GM21529 (cell line): ENCODE data around the gene MYH15.

Experiments
- ATAC-seq: cut with Tn5 transposase; IDR thresholded peaks from one replicate; pipeline ENCODE4 v1.9.1; 2021; ENCODE audit not compliant: unreplicated experiment

The MYH15 gene

GRCh38 chr3:108416111-108416869, 94.1 kb downstream of the MYH15 start:
- ATAC-seq = no peak

- ATAC-seq = no peak
Measured at GRCh38 chr3:108415661-108416060, 94.7 kb downstream of the MYH15 start.

GRCh38 chr3:108414007-108414406, 96.4 kb downstream of the MYH15 start:
- ATAC-seq = no peak

- no peak for ATAC-seq
Measured at GRCh38 chr3:108412121-108412750, 98.2 kb downstream of the MYH15 start.

GRCh38 chr3:108410531-108410984, 99.8 kb downstream of the MYH15 start:
- no peak for ATAC-seq

- no peak for ATAC-seq
Measured at GRCh38 chr3:108409800-108410178, 100.6 kb downstream of the MYH15 start.

GRCh38 chr3:108408883-108409799, 101.3 kb downstream of the MYH15 start:
- ATAC-seq = no peak

- no peak for ATAC-seq
Measured at GRCh38 chr3:108407886-108408285, 102.5 kb downstream of the MYH15 start.

GRCh38 chr3:108406661-108407206, 103.7 kb downstream of the MYH15 start:
- peak; percentile 97 for ATAC-seq

- ATAC-seq = peak; percentile 17
Measured at GRCh38 chr3:108406063-108406660, 104.2 kb downstream of the MYH15 start.

GRCh38 chr3:108404368-108404767, 106.0 kb downstream of the MYH15 start:
- no peak for ATAC-seq

GRCh38 chr3:108403686-108404345, 106.6 kb downstream of the MYH15 start:
- ATAC-seq = no peak

- no peak for ATAC-seq
Measured at GRCh38 chr3:108403198-108403597, 107.2 kb downstream of the MYH15 start.

- ATAC-seq = no peak
Measured at GRCh38 chr3:108401836-108402235, 108.6 kb downstream of the MYH15 start.

GRCh38 chr3:108398510-108398909, 111.9 kb downstream of the MYH15 start:
- no peak for ATAC-seq

- no peak for ATAC-seq
Measured at GRCh38 chr3:108396336-108396735, 114.1 kb downstream of the MYH15 start.

- ATAC-seq = no peak
Measured at GRCh38 chr3:108394563-108394962, 115.8 kb downstream of the MYH15 start.

GRCh38 chr3:108394016-108394415, 116.4 kb downstream of the MYH15 start:
- no peak for ATAC-seq

- ATAC-seq = no peak
Measured at GRCh38 chr3:108393128-108393900, 117.1 kb downstream of the MYH15 start.
